Umbilical cord (tissue), 2 donors: ENCODE data around the gene SPIN2B. TPM values are rescaled to one million over a fixed set of nuclear protein-coding genes. Genes with fewer than 3 reads are reported as not detected.
"Not testable (repeated sequence)": the region's sequence is repeated elsewhere in the genome, so short reads cannot be mapped to it uniquely, and the experiment has no call there.

Experiments
- DNase-seq: peaks from one replicate; pipeline ENCODE4 v3.0.0-alpha.2; 2015; ENCODE audit warnings: low spot score
- total RNA-seq: library from RNA; depleted of rRNA; stranded (reverse); fragments of >200 nt; gene quantifications from one replicate; pipeline ENCODE4 v1.2.3, GENCODE V29; 2014; ENCODE audit warnings: low replicate concordance; ENCODE audit not compliant: insufficient read depth

The SPIN2B gene
- total RNA-seq: 4.8 TPM

- DNase-seq: peak; percentile 89
Observed at GRCh38 chrX:57121162-57121755, at the start of gene SPIN2B. SPIN2B (minus strand) TSS chrX:57121548.

- DNase-seq: peak; percentile 29
Observed at GRCh38 chrX:57156397-57157049, 35.2 kb upstream of the SPIN2B start.

- no peak for DNase-seq
Observed at GRCh38 chrX:57155171-57155570, 33.8 kb upstream of the SPIN2B start.

- DNase-seq: not testable (repeated sequence)
Observed at GRCh38 chrX:57152222-57152621, 30.9 kb upstream of the SPIN2B start.

- no peak for DNase-seq
Observed at GRCh38 chrX:57138674-57139073, 17.3 kb upstream of the SPIN2B start.

GRCh38 chrX:57137501-57137900 lies 16.2 kb upstream of the SPIN2B start:
- peak; percentile 45 for DNase-seq

GRCh38 chrX:57137073-57137472 lies 15.7 kb upstream of the SPIN2B start, which contains the start of gene SPIN2A:
SPIN2A (minus strand) TSS chrX:57137397; CDS start chrX:57136597, 800 bp downstream.
- not testable (repeated sequence) for DNase-seq

GRCh38 chrX:57136589-57136988 lies 15.2 kb upstream of the SPIN2B start:
- not testable (repeated sequence) for DNase-seq

GRCh38 chrX:57135287-57135686 lies 13.9 kb upstream of the SPIN2B start:
- no peak for DNase-seq

- no peak for DNase-seq
Observed at GRCh38 chrX:57134702-57135101, 13.4 kb upstream of the SPIN2B start.

GRCh38 chrX:57133706-57134105 lies 12.4 kb upstream of the SPIN2B start:
- DNase-seq: no peak

GRCh38 chrX:57133284-57133683 lies 11.9 kb upstream of the SPIN2B start:
- not testable (repeated sequence) for DNase-seq

- DNase-seq: no peak
Observed at GRCh38 chrX:57132046-57132445, 10.7 kb upstream of the SPIN2B start.

- DNase-seq: no peak
Observed at GRCh38 chrX:57121816-57122215, 468 bp upstream of the SPIN2B start.

GRCh38 chrX:57120619-57121161 lies 658 bp downstream of the SPIN2B start:
- DNase-seq: peak; percentile 1

- no peak for DNase-seq
Observed at GRCh38 chrX:57119416-57119815, 1.9 kb downstream of the SPIN2B start.

- DNase-seq: not testable (repeated sequence)
Observed at GRCh38 chrX:57117566-57117965, 3.8 kb downstream of the SPIN2B start.

GRCh38 chrX:57104921-57105398 lies 16.4 kb downstream of the SPIN2B start:
- no peak for DNase-seq

- DNase-seq: no peak
Observed at GRCh38 chrX:57104406-57104805, 16.9 kb downstream of the SPIN2B start.

GRCh38 chrX:57103489-57103888 lies 17.9 kb downstream of the SPIN2B start:
- DNase-seq: no peak

- DNase-seq: not testable (repeated sequence)
Observed at GRCh38 chrX:57102918-57103317, 18.4 kb downstream of the SPIN2B start.

- no peak for DNase-seq
Observed at GRCh38 chrX:57083143-57083542, 38.2 kb downstream of the SPIN2B start.

GRCh38 chrX:57074458-57074857 lies 46.9 kb downstream of the SPIN2B start:
- DNase-seq: no peak
